HG02610 (cell line): ENCODE data around the gene ORM1.
"Not testable (repeated sequence)": the region's sequence is repeated elsewhere in the genome, so short reads cannot be mapped to it uniquely, and the experiment has no call there.

ENCODE experiments used
- ATAC-seq: cut with Tn5 transposase; IDR thresholded peaks from one replicate; pipeline ENCODE4 v1.9.1; 2021; ENCODE audit warnings: mild to moderate bottlenecking, moderate library complexity; ENCODE audit not compliant: unreplicated experiment

ORM1 gene

DNA sequence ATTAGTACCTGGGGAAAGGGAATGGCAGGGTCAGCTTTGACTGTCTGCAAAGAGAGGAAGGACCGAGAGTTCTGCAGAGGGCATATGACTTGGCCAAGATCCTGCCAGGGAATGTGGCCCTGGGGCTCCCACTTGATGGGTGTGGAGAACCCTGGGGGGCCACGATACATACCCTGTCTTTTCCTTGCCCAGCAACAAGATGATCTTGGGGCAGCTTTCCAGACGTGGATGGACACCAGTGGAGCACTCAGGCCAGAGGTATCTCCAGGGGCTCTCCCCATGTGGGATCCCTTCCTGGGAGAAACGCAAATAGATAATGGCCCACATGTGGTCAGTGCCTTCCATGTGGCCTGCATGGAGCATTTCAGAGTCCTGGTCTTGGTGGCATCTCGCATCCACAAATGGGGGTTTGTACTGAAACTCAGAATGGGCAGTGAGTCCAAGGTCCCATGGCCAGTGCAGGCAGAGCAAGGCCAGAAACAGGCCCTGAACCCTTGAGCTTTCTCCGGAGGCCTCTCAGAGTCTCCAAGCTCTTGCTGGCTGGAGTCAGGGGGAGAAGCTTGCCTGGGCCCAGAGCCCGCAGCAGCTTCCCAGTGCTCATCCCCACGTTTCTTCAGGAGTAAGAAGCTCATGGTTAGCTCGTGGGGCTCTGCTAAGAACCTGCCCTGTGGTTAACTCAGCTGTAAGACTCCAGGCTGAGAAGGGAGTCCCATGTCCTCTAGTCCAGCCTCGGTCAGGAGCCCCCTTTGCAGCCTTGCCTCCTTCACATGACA is 18.3 kb upstream of the ORM1 start:
- no peak for ATAC-seq

DNA sequence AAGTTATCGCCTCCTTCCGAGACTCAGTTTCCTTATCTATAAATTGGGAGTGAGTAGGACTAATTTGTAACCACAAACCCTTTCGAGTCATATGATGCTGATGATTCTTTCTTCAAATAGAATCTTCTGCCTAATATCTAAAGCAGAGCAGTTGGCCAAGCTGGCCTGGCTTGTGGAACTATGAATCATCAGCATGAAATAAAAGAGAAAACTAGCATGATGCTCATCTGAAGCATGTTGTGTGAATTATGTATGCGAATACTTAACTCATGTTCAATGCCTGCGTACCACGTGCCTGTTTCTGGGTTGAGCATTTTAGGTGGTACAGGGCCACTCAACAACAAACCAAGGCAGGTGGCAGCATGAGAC is 15.0 kb upstream of the ORM1 start:
- no peak for ATAC-seq

DNA sequence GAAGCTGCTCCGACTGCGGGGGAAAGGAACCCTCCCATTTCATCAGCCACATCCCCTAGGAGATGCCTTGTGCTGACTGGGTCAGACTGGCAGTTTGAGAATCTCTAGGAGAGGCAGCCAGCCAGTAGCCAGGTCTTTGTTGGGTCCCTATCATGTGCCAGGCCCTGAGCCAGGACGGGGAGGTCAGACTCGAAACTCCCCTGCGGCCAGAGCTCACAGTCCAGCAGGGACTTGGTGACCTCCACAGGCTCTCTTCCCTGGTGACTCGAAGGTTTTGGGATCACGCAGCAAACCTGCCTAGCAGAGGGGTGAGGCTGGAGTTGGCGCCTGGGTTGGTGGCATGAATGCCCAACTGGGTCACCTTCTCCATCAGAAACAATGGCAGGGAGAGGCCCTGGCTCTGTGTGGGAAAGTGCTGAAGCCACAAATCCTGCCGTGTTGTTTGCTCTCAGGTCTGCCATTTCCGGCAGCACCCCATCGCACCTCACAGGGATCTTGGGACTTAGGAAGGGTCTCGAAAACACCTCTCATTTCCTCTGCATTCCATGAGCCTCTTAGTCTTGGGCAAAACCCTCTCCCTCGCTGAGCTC is 14.4 kb upstream of the ORM1 start:
- ATAC-seq: no peak

DNA sequence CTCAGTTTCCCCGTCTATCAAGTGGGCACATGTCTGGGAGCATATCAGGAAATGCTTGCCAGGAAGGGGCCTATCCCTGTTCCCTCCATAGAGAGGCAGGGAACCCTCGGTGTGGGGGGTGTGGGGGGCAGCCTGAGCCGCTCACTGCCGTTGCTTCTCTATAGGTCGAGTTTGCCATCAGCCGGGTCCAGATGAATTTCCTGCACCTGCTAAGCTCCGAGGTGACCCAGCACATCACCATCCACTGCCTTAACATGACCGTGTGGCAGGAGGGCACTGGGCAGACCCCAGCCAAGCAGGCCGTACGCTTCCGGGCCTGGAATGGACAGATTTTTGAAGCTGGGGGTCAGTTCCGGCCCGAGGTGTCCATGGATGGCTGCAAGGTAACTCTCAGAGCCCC is 13.8 kb upstream of the ORM1 start:
- no peak for ATAC-seq

DNA sequence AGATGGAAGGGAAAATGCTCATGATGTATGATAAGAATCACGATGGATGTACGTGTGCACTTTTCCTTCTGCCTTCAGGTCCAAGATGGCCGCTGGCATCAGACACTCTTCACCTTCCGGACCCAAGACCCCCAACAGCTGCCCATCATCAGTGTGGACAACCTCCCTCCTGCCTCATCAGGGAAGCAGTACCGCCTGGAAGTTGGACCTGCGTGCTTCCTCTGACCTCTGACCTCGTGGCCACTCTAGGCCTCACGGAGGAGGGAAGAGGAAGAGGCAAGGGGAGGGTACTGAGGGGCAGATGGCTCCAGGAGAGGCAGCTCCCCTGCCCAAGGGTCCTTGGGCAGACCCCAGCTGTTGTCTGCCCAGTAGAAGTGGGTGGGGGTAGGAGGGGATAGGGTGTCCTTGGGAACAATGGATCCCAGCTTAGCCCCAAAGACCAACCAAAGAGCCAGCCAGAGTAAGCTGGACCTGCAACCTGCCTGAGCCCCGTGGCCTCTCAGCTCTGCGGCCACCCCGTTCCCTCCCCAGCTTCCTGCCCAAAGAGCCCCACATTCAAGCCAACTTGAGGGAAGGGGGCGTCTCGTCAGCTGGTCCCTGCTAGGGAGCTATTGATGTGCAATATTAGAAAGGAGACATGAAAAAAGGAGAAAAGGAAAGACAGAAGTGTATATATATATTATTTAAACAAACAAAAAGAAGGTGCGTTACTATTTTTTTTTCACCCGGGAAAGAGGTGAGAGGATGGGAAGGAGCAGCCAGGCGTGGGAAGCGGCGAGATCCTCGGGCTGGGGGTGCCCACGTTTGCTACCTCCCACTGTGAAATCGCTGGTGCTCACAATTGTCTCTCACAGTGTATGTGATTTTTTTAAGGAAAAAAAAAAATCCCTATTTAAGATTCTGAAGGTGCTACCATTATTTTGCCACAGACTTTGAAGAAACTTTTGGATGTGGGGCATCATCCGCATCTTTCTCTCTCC is 12.1 kb upstream of the ORM1 start:
- no peak for ATAC-seq

DNA sequence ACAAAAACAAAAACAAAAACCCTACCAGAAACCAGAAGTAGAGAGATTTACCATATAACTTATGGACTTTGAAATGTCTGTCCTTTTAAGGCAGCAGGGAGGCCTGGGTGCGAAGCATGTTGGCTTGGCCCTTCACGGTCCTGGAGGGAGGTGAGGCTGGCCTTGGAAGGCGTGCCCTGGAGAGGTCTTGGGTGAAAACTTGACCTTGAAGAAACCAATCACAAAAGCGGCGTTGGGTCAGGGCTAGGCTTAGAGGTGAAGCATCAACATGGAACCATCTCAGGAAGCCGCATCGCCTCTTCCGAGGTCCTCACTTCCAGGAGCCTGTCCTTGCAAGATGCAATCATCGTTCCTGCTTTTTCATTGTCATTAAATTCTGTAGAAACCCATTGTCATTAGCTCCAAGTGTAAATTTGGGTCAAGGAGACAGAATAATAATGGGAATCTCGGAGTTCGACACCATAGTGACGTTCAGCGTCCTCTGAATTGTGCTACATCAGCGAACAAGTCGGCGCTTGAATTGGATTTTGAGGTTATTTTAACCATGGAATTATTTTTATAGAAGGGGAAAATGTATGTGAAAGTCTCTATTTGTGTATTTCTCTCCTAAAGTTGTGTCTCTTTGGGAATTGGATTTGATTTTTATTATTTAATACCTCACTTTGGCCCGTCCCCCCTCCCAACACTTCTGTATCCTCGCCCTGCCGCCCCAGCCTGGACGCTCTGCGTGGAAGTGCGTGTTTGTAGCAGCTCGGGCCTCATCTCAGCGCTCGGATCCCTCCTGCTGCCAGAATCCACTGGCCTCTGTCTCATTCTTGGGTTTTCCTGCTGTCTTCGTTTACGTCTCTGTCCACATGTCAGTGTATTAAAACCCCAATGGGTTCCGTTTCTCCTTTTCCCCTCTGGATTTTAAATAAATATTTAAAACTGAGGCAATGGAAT is 11.1 kb upstream of the ORM1 start:
- no peak for ATAC-seq

DNA sequence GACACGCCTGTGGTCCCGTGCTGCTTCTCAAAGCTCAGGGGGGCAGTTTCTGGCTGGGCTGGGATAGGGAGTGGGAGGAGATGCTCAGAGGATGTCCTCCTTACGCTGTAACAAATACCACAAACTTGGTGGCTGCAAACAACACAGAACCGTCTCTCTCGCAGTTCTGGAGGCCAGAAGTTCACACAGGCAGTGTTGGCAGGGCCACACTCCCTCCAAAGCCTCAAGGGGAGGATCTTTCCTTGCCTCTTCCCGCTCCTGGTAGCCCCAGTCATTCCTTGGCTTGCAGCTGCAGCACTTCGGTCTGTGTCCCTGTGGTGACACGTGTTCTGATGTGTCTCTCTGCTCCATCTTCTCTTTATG is 10.4 kb upstream of the ORM1 start:
- no peak for ATAC-seq

DNA sequence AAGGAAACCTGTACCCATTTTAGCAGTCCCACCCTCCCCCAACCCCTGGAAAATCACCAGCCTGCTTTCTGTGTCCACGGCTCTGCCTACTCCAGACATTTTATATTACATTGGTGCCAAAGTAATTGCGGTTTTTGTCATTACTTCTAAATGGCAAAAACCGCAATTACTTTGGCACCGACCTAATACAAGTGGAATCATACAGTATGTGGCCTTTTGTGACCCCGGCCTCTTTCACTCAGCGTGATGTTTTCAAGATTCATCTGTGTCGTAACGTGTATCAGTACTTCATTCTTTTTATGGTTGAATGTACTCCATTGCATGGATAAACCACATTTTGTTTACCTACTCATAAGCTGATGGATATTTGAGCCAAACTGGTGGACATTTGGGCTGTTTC is 9.7 kb upstream of the ORM1 start:
- ATAC-seq: no peak

DNA sequence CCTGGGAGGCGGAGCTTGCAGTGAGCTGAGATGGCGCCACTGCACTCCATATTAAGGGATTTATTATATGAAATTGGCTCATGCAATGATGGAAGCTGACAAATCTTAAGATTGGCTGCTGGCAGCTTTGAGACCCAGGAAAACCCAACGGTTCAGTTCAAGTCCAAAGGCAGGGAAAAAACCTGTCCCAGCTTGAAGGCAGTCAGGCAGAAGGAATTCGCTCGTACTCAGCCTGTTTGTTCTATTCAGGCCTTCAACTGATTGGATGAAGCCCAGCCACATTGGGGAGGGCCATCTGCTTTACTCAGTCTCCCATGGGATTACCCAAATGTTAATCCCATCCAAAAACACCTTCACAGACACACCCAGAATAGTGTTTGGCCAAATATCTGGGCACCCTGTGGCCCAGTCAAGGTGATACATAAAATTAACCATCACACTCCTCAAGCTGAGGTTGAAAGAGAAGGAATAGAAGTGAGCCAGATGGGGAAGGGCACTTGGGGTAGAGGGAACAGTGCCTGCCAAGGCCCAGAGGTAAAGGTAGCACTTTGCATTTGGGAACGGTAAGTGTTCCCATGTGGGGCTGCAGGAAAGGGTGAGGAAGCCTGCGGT is 8.5 kb upstream of the ORM1 start:
- no peak for ATAC-seq

DNA sequence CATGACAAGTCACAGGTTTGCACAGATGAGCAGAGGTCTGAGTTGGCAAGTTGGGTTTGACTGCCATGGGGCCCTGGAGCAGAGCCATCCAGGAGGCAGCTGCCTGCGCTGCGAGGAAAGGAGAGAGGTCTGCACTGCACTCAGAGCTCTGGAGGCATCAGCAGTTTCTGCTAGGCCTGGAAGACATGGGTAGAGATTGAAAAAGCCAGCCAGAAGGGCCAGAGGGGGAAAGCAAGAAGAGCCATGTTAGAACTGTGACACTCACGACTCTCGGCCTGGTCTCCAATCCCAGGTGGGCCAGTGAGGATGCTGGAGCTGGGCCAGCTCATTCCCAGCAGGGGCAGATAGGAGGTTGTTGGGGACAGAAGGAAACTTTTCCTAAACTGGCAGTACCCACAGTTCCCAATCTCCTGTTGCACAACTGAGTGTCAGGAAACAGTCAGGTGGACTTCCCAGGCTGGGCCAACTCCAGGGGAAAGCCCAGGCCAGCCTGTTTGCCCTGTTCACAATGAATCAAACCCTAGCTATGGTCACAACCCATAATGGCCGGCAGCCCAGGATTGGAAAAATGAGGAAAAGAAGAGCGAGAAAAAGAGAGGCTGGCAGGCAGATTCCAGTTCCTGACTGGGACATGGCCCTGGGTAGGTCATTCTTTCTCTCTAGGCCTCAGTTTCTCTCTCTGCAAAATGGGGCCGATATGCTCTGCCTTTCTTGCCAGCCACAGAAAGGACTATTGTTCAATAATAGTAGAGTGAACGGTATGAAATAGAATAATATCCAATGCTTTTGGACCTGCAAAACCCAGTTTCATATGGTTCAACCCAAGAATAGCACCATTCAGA is 7.8 kb upstream of the ORM1 start:
- no peak for ATAC-seq

DNA sequence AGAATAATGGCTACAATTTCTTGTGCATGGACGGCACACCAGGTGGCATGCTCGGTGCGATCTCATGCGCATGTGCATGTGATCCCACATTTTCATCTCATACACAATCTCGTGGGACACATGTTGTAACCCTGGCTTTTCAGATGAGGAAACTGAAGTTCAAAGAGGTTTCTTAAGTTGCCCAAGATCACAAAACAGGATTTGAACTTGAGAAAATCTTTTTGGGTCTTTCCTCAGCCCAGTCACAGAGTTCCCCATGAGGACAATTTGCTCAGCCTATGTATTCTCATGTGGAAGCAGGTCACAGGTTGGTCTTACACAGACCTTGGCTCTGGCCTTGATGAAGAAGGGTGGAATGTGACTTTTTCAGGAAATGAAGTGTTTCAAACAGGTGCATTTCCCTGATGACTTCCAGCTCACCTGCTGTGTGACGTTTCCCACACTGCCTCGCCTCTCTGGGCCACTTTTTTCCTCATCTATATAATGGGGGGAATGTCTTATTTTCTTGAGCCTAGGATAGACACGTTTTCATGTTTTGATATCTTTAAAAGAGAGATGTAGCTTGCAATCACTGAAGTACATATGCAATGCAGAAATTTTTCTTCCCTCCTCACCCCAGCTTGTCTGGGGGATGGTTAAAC is 7.1 kb upstream of the ORM1 start:
- no peak for ATAC-seq

DNA sequence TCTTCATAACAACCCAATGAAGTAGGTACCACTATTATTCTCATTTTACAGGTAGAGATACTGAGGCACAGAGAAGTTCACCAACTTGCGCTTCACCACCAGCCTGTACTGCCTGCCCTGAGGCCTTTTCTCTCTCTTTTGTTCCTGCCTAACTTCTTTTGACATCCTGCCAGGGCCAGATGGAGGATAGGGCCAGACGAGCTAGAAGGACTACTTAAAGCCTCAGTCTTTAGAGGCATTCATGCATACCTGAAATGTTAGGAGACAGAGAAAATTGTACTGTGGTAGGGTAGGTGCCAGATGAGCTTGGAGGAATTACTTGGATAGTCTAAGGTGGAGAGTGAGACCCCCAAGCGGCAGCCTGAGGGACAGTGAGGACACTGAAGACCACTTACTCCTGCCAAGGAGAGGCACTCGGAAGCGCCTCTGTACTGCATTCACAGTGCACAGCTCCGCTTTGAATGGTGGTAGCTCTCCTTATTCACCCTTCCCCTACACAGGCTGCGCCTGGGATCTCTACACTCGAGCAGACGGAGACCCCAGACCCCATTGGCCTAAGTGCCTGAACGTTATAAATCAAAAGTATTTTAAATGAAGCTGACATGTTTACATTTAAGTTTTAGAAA is 6.2 kb upstream of the ORM1 start:
- ATAC-seq: no peak

DNA sequence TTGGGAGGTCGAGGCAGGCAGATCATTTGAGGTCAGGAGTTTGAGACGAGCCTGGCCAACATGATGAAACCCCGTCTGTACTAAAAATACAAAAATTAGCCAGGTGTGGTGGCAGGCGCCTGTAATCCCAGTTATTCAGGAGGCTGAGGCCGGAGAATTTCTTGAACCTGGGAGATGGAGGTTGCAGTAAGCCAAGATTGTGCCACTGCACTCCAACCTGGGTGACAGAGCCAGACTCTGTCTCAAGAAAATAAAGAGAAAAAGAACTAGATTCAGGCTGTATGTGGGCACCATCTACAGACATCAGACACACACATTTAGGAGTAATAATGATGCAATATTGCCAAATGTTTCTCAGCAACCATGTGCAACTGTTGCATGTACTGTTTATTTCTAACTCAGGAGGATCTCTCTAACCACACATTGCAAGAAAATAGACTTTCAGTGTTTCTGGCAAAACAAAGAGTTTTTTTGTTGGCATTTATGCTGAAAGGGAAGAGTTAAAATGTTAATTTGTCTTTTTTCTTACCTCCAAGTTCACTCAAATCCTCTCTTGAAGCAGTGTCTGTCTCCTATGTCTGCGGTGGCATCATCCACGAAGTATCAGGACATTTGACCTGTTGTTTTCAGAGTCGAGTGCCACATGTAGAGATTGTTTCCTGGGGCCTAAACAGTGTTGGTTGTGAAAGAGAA is 5.1 kb upstream of the ORM1 start:
- no peak for ATAC-seq

DNA sequence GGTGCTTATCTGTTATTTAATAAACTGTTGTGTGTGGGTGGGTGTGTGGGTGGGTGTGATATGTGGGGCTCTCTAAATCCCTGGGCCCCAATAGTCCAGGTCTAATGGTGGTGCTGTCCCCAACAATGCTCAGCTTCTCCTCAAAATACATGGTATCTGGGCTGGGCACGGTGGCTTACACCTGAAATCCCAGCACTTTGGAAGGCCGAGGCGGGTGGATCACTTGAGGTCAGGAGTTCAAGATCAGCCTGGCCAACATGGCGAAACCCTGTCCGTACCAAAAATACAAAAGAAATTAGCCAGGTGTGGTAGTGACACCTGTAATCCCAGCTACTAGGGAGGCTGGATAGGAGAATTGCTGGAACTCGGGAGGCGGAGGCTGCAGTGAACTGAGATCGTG is 4.5 kb upstream of the ORM1 start:
- no peak for ATAC-seq

DNA sequence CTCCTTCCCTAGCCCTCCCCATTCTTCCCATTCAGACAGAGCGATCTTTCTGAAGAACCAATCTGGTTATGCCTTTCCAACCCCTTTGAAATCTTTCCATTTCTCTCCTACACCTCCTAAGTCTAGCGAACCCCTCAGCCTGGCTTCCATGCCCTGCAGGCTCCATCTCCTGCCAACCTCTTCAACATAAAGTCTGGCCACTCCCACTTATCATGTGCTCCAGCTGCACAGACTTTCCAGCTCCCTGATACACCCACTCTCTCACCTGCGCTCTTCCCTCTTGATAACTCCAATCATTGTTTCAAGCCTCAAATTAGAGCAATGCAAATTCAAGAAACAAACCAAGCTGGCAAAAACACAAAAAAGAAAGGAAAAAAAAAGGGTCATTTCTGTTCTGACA is 3.8 kb upstream of the ORM1 start:
- ATAC-seq: no peak

DNA sequence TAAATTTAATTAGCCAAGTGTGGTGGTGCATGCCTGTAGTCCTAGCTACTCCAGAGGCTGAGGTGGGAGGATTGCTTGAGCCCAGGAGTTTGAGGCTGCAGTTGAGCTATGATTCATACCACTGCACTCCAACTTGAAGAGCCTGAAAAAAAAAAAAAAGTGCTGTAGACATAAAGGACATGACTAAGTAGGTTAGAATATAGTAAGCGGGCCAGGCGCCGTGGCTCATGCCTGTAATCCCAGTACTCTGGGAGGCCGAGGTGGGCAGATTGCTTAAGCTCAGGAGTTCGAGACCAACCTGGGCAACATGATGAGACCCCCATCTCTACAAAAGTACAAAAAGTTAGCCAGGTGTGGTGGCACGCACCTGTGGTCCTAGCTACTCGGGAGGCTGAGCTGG is 2.2 kb upstream of the ORM1 start:
- not testable (repeated sequence) for ATAC-seq

DNA sequence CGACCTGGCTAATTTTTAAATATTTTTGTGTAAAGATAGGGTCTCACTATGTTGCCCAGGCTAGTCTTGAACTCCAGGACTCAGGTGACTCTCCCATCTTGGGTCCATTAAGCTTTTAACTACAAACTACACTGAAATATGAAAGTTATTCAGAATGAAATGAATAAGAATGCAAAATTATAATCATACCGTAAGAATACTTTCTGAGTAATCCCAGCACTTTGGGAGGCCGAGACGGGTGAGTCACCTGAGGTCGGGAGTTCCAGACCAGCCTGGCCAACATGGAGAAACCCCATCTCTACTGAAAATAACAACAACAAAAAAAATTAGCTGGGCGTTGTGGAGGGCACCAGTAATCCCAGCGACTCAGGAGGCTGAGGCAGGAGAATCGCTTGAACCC is 1.1 kb upstream of the ORM1 start:
- ATAC-seq: no peak
